ENCODE results near the gene FASN. TPM values are rescaled to one million over a fixed set of nuclear protein-coding genes. Genes with fewer than 3 reads are reported as not detected.

The FASN gene
- total and polyA plus RNA-seq, 5 donors = 14.3 to 86.3 (median 25.0) TPM

DNA sequence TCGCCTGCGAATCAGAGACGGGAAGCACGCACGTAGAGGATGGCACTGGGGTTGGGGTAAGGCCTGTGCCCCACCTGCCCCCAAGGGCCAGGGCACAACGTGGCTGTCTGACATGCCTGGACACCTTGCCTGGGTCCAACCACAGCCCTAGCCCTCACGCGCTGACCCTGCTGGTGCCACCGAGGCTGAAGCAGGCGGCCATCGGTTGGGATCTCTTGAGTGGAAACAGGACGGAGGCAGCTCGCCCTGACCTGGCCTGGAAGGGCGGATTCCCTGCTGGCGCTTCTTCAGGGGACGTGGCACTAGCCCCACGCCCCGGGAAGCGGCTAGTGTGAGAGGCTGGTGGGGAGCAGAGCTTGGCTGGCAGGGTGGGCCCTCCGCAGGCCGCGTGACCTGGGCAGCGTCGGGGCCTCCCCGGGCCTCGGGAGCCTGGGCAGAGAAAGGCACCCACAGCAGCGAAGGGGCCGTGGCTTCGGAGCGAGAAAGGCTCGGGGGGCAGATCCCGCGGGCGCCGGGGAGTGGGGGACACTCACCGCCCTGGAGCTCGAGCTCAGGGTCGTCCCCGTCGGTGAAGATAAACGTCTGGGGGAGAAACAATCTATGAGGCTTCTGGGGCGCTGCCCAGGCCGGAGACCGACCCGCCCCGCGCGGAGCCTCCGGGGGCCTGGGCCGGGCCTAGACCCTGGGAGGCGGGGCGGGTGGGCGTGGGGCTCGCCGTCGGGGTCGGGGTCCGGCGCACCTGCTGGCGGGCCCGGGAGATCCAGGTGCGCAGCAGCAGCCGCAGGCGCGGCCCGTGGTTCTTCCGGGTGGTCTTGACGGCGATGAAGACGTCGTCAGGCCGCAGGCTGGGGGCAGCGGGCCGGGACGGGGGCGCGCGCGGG, 47.0 kb downstream of the FASN start:
- peak; percentile 4 to 7 for ATAC-seq
- Histone ChIP-seq H3K9me3 (ENCODE audit: control insufficient read depth, low read length) (no peaks in the 10 kb centered on the region), H3K4me3 (ENCODE audit: low read length) (peak overlapping the region; percentile 93), H3K27me3 (ENCODE audit: control insufficient read depth, insufficient read depth) (no peaks in the 10 kb centered on the region), H3K27ac (ENCODE audit: low read length) (no peak overlapping the region), H3K4me1 (ENCODE audit: control insufficient read depth, insufficient read depth, low read length) (peaks cover 7% of the 10 kb centered on the region)
- intact Hi-C loops (cut with DNase I) = no loop called here
- WGBS = 14% methylated on average over 79 of the region's 79 CpGs
- peak in 1 of 3 donors; percentile 67 for DNase-seq

DNA sequence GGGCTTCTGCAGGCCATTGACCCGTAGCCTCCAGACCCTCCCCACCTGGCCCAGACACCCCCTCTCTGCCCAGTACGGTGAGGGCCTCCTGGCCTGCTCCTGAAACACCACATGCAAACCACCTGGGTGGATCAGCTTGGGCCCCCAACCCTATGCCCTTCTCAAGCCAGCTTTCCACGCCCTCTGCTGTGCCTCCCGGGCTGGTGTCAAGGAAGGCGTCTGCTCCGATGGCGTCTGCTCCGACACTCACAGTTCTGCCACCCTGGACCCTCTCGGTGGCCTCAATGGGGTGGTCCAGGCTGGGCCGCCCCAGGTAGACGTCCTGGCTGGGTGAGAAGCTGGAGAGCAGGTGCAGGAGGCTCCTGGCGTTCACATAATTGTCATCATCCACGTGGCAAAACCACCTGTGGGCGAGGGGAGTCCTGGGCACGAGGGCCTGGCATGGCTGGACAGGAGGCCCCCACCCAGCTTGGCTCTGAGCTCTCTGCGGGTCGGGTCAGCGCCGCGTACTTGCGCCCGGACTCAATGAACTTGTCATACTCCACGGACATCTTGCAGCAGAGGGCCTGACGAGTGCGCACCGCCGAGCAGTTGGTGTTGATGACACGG, 47.8 kb downstream of the FASN start:
- DNase-seq (peak in 2 of 3 donors; percentile 14 to 51), ATAC-seq (no peak)
- Histone ChIP-seq H3K27ac (ENCODE audit: low read length) (no peak overlapping the region), H3K4me1 (ENCODE audit: control insufficient read depth, insufficient read depth, low read length) (peaks cover 7% of the 10 kb centered on the region), H3K27me3 (ENCODE audit: control insufficient read depth, insufficient read depth) (no peaks in the 10 kb centered on the region), H3K4me3 (ENCODE audit: low read length) (no peak overlapping the region), H3K9me3 (ENCODE audit: control insufficient read depth, low read length) (no peaks in the 10 kb centered on the region)
- intact Hi-C loops (cut with DNase I) = no loop called here
- WGBS = 91% methylated on average over 28 of the region's 28 CpGs

DNA sequence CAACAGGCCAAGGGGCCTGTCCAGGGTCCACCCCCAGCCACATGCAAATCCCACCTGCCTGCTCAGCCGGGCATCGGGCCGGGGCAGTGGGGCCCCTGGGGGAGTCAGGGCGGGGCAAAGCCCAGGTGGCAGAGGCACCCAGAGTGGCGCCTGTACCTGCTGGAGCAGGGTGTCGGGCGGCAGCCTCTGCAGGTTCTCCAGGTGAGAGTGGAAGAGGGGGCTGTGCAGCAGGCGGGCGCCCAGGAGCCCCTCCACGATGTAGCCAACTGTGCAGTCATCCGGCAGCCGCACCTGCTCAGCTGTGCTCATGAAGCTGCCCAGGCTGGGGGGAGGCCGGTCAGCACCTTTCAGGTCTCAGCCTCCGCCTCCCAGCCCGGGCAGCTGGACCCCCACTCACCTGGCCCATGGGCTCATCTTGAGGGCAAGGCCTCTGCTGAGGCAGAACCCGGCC, 48.5 kb downstream of the FASN start:
- Histone ChIP-seq H3K4me3 (ENCODE audit: low read length) (no peak overlapping the region), H3K27me3 (ENCODE audit: control insufficient read depth, insufficient read depth) (no peaks in the 10 kb centered on the region), H3K4me1 (ENCODE audit: control insufficient read depth, insufficient read depth, low read length) (peaks cover 7% of the 10 kb centered on the region), H3K27ac (ENCODE audit: low read length) (no peak overlapping the region), H3K9me3 (ENCODE audit: control insufficient read depth, low read length) (no peaks in the 10 kb centered on the region)
- intact Hi-C loops (cut with DNase I) = no loop called here
- DNase-seq (peak; percentile 11 to 54 (median 51)), ATAC-seq (no peak)
- 95% methylated on average over 16 of the region's 16 CpGs for WGBS

DNA sequence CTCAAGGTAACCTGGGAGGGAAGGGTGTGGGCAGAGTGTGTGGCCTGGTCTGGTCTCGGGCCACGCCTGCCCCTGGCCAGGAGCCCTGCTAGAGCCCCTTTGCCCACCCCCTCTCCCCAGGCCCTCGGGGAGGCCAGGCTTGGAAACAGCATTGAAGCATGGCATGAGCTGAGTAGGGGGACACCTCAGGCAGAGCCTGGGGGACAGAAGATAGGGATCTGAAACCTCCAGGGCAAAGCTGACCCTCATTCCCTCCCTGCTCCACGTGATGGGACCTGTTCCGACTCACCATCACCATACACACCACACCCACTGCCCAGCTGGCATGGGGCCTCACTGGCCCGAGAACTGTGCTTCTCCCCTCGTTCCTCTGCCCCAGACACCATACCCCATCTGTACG, 48.9 kb downstream of the FASN start:
- ATAC-seq (no peak), DNase-seq (peak in 2 of 3 donors; percentile 21 to 29)
- WGBS = 83% methylated on average over 8 of the region's 8 CpGs
- intact Hi-C loops (cut with DNase I) = no loop called here
- no peak overlapping the region for H3K27ac ChIP-seq (ENCODE audit: low read length)
- H3K27me3 ChIP-seq (ENCODE audit: control insufficient read depth, insufficient read depth) = no peaks in the 10 kb centered on the region
- H3K4me3 ChIP-seq (ENCODE audit: low read length) = no peak overlapping the region
- no peaks in the 10 kb centered on the region for H3K9me3 ChIP-seq (ENCODE audit: control insufficient read depth, low read length)
- H3K4me1 ChIP-seq (ENCODE audit: control insufficient read depth, insufficient read depth, low read length) = peaks cover 7% of the 10 kb centered on the region

DNA sequence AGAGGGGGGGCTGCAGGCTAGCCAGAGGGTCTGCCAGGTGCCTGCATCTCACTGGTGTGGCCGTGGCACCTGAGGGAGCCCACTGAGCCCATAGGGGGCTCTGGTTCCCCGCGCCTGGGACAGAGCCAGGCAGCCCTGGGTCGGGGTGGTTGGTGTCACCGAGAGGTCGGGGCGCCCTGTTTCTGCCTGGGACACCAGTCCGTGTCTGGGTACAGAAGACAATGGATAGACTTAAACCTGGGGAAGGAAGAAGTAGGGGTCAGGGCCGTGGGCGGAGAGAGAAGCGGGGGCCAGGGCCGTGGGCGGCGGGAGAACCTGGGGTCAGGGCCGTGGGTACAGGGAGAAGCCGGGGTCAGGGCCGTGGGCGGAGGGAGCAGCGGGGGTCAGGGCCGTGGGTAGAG, 49.5 kb downstream of the FASN start:
- H3K27ac ChIP-seq (ENCODE audit: low read length) = no peak overlapping the region
- H3K9me3 ChIP-seq (ENCODE audit: control insufficient read depth, low read length) = no peaks in the 10 kb centered on the region
- ATAC-seq = no peak
- peak in 2 of 3 donors; percentile 46 to 56 for DNase-seq
- no peaks in the 10 kb centered on the region for H3K27me3 ChIP-seq (ENCODE audit: control insufficient read depth, insufficient read depth)
- no peak overlapping the region for H3K4me3 ChIP-seq (ENCODE audit: low read length)
- WGBS = 92% methylated on average over 20 of the region's 20 CpGs
- intact Hi-C loops (cut with DNase I) = no loop called here
- peaks cover 7% of the 10 kb centered on the region for H3K4me1 ChIP-seq (ENCODE audit: control insufficient read depth, insufficient read depth, low read length)

DNA sequence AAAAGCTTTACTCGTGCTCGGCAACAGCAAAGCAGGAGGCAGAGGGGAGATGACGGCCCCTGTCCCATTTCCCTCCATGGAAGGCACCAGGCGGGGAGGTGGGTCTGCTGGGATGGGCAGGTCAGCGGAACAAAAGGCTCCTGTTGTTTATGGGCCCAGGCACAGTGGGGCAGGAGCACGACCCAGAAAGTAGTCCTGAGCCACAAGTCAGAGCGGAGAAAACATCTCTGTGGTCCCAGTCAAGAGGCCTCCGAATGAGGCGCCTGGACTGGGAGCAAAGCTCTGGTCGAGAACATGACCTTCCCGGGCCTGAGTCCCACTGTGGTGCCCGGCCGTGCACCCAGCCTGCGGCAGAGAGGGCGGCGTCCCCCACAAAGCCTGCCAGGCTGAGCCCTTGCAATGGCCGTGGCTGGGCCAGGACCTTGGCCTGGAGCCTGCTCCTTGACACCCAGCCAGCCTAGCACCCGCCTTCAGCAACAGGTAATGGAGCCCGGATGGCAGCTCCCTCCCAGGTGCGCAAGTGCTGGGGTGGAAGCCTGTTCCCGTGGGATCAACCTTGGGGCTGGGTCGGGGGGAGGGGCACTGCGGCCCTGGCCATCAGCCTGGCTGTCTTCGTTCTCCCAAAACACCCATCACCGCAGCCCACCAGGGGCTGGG, 50.0 kb downstream of the FASN start:
- no peaks in the 10 kb centered on the region for H3K27me3 ChIP-seq (ENCODE audit: control insufficient read depth, insufficient read depth)
- intact Hi-C loops (cut with DNase I) = no loop called here
- ATAC-seq (no peak), DNase-seq (peak; percentile 5 to 57 (median 13))
- no peaks in the 10 kb centered on the region for H3K9me3 ChIP-seq (ENCODE audit: control insufficient read depth, low read length)
- no peak overlapping the region for H3K27ac ChIP-seq (ENCODE audit: low read length)
- 91% methylated on average over 25 of the region's 25 CpGs for WGBS
- no peak overlapping the region for H3K4me3 ChIP-seq (ENCODE audit: low read length)
- peaks cover 6% of the 10 kb centered on the region for H3K4me1 ChIP-seq (ENCODE audit: control insufficient read depth, insufficient read depth, low read length)

DNA sequence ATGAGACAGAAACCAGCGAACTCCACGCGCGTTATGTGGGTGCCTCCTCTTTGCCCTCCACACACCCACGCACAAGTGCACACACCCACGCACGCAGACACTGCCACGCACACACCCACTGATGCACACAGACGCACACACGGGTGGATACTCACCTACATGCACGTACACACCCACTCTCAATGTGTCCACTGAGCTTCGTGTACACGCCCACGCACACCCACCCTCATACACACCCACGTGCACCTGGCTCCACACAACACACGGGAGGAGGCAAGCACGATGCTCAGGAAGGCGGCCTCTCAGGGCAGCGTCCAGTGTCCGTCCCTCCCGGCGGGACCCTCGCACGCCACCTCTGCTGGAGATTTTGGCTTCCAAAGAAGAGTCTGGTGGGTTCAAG, 50.7 kb downstream of the FASN start:
- Histone ChIP-seq H3K9me3 (ENCODE audit: control insufficient read depth, low read length) (no peaks in the 10 kb centered on the region), H3K4me3 (ENCODE audit: low read length) (no peak overlapping the region), H3K27ac (ENCODE audit: low read length) (no peak overlapping the region), H3K27me3 (ENCODE audit: control insufficient read depth, insufficient read depth) (no peaks in the 10 kb centered on the region), H3K4me1 (ENCODE audit: control insufficient read depth, insufficient read depth, low read length) (no peaks in the 10 kb centered on the region)
- DNase-seq = peak; percentile 3 to 38 (median 29)
- no peak for ATAC-seq
- intact Hi-C loops (cut with DNase I) = no loop called here
- WGBS = 89% methylated on average over 24 of the region's 24 CpGs

DNA sequence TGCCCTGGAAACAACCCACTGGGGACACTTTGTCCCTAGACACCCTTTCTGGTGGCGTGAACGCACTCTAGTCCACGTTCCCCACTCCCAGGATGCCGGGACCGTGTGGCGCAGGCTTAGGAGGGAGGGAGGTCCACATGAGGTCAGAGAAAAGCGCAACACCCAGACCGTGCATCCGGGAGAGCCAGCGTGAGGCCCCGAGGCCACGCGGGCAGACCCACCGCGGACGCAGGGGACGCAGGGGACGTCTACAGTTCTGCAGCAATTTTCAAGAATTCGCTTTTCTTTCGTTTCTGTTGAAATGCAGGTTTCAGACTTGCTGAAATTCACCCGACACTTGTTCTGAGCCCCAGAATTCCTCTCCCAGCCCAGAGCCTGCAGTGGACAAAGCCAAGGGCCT, 51.1 kb downstream of the FASN start:
- H3K4me1 ChIP-seq (ENCODE audit: control insufficient read depth, insufficient read depth, low read length) = no peaks in the 10 kb centered on the region
- no peak for ATAC-seq
- H3K4me3 ChIP-seq (ENCODE audit: low read length) = no peak overlapping the region
- DNase-seq = peak; percentile 6 to 43 (median 37)
- H3K27me3 ChIP-seq (ENCODE audit: control insufficient read depth, insufficient read depth) = no peaks in the 10 kb centered on the region
- no peaks in the 10 kb centered on the region for H3K9me3 ChIP-seq (ENCODE audit: control insufficient read depth, low read length)
- intact Hi-C loops (cut with DNase I) = no loop called here
- WGBS = 85% methylated on average over 21 of the region's 21 CpGs
- H3K27ac ChIP-seq (ENCODE audit: low read length) = no peak overlapping the region

DNA sequence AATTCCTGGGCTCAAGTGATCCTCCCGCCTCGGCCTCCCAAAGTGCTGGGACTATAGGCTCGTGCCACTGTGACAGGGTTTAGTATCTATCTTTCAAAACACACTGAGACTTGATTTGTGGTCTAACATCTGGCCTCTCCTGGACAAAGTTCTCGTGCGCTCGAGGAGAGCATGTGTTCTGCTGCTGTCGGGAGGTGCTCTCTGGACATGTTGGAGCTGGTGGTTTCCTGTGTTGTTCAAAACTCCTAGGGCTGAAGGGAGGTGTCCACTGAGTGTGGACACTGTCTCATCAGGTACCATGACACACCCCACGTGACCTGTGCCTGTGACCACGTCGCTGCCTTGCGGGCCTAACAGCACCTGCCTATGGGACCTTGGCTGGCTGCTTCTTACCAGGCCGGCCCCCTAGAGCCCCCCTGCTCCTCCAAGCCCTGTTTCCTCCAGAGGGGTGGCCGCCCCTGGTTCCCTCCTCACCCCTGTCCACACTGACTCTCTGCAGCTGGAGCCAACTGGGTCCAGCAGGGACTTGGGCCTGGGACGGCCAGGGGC, 52.0 kb downstream of the FASN start:
- ATAC-seq = no peak

DNA sequence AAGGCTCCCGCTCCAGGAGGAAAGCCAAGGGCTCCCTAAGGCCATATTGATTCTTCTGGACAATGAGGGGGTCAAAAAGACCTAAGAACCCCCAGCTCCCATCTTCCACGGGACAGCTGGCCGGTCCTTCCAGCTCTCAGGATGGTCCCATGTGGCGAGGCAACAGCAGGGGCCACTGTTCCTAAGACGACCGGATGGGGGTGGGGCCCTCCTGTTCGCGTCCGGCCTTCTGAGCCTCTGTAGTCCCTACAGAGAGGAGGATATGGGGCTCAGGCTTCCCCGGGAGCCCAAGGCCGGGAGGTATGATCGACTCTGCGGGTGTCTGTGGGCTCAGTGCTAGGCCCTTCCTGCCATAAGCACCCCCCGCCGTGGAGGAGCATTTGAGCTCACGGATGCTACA, 54.5 kb downstream of the FASN start:
- 58% methylated on average over 16 of the region's 16 CpGs for WGBS
- intact Hi-C loops (cut with DNase I) = no loop called here
- Histone ChIP-seq H3K27ac (ENCODE audit: low read length) (no peak overlapping the region), H3K9me3 (ENCODE audit: control insufficient read depth, low read length) (no peaks in the 10 kb centered on the region), H3K4me1 (ENCODE audit: control insufficient read depth, insufficient read depth, low read length) (no peaks in the 10 kb centered on the region), H3K4me3 (ENCODE audit: low read length) (no peak overlapping the region), H3K27me3 (ENCODE audit: control insufficient read depth, insufficient read depth) (no peaks in the 10 kb centered on the region)
- ATAC-seq (no peak), DNase-seq (no peak)

More for the DNA sequence above, 52.0 kb downstream of the FASN start:
- no peaks in the 10 kb centered on the region for H3K9me3 ChIP-seq (ENCODE audit: control insufficient read depth, low read length)
- intact Hi-C loops (cut with DNase I) = no loop called here
- peak in 2 of 3 donors; percentile 24 to 36 for DNase-seq
- WGBS = 73% methylated on average over 14 of the region's 14 CpGs
- H3K27ac ChIP-seq (ENCODE audit: low read length) = no peak overlapping the region
- H3K27me3 ChIP-seq (ENCODE audit: control insufficient read depth, insufficient read depth) = no peaks in the 10 kb centered on the region
- H3K4me3 ChIP-seq (ENCODE audit: low read length) = no peak overlapping the region
- no peaks in the 10 kb centered on the region for H3K4me1 ChIP-seq (ENCODE audit: control insufficient read depth, insufficient read depth, low read length)

DNA sequence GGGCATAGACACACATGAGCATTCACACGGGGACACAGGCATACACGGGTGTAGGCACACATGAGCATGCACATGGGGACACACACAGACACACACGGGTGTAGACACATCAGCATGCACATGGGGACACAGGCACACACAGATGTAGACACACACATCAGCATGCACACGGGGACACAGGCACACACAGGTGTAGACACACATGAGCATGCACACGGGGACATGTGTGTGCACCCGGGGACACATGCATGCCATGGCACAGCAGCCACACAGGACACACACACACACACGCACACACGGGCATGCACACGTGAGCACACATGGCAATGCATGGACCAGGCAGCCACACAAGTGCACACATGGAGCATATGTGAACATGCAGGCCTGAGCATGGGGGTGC, 55.4 kb downstream of the FASN start:
- ATAC-seq (no peak), DNase-seq (no peak)
- Histone ChIP-seq H3K4me3 (ENCODE audit: low read length) (no peak overlapping the region), H3K27me3 (ENCODE audit: control insufficient read depth, insufficient read depth) (no peaks in the 10 kb centered on the region), H3K9me3 (ENCODE audit: control insufficient read depth, low read length) (no peaks in the 10 kb centered on the region), H3K4me1 (ENCODE audit: control insufficient read depth, insufficient read depth, low read length) (no peaks in the 10 kb centered on the region), H3K27ac (ENCODE audit: low read length) (no peak overlapping the region)
- intact Hi-C loops (cut with DNase I) = no loop called here
- WGBS = 87% methylated on average over 9 of the region's 9 CpGs

Data from right cardiac atrium (tissue), 5 donors.